HepG2 (cell line): ENCODE results near the gene LSM2. TPM values are rescaled to one million over a fixed set of nuclear protein-coding genes. Genes with fewer than 3 reads are reported as not detected.
A peak's percentile ranks its signal among the peaks of the same experiment; 100 is the strongest.

Experiments used
- MBNL3 ChIP-seq: fragments of 250-450 bp; sonication (Bioruptor Pico); conservative IDR thresholded peaks from 2 replicates; pipeline ENCODE4 v1.8.0; 2022; ENCODE audit warnings: mild to moderate bottlenecking, inconsistent platforms
- SMAD1 ChIP-seq: sonication (generic); formaldehyde crosslinking; IDR thresholded peaks from 2 replicates; pipeline ENCODE4 v1.4.0; 2020; ENCODE audit warnings: missing genetic modification reagents, low read depth, mild to moderate bottlenecking, borderline replicate concordance
- SSRP1 ChIP-seq: IDR thresholded peaks from 2 replicates; pipeline ENCODE4 v1.6.1; 2016; ENCODE audit warnings: control low read depth
- TRAFD1 ChIP-seq: sonication (generic); formaldehyde crosslinking; IDR thresholded peaks from 2 replicates; pipeline ENCODE4 v1.5.1; 2020; ENCODE audit warnings: missing genetic modification reagents, mild to moderate bottlenecking, borderline replicate concordance
- ZBTB46 ChIP-seq: sonication (generic); formaldehyde crosslinking; IDR thresholded peaks from 2 replicates; pipeline ENCODE4 v1.4.0; 2020; ENCODE audit warnings: mild to moderate bottlenecking, missing genetic modification reagents, borderline replicate concordance
- ZHX1 ChIP-seq: sonication (generic); formaldehyde crosslinking; IDR thresholded peaks from 2 replicates; pipeline ENCODE4 v1.8.1; 2022; ENCODE audit warnings: low read depth, mild to moderate bottlenecking, missing genetic modification reagents
- ZNF20 ChIP-seq: sonication (generic); formaldehyde crosslinking; IDR thresholded peaks from 2 replicates; pipeline ENCODE4 v1.4.0; 2020; ENCODE audit warnings: mild to moderate bottlenecking, moderate library complexity, missing genetic modification reagents
- ZNF296 ChIP-seq: sonication (generic); formaldehyde crosslinking; conservative IDR thresholded peaks from 2 replicates; pipeline ENCODE4 v1.5.0; 2020; ENCODE audit warnings: mild to moderate bottlenecking, missing genetic modification reagents
- ZNF503 ChIP-seq: sonication (generic); formaldehyde crosslinking; IDR thresholded peaks from 2 replicates; pipeline ENCODE4 v1.4.0; 2020; ENCODE audit warnings: missing genetic modification reagents
- ZNF510 ChIP-seq: sonication (generic); formaldehyde crosslinking; IDR thresholded peaks from 2 replicates; pipeline ENCODE4 v1.4.0; 2020; ENCODE audit warnings: low read depth, mild to moderate bottlenecking, missing genetic modification reagents
- ZNF574 ChIP-seq: sonication (generic); formaldehyde crosslinking; IDR thresholded peaks from 2 replicates; pipeline ENCODE4 v1.4.0; 2020; ENCODE audit warnings: missing genetic modification reagents
- ZNF615 ChIP-seq: sonication (generic); formaldehyde crosslinking; IDR thresholded peaks from 2 replicates; pipeline ENCODE4 v1.5.0; 2020; ENCODE audit warnings: mild to moderate bottlenecking, missing genetic modification reagents, borderline replicate concordance
- ZNF780A ChIP-seq: sonication (generic); formaldehyde crosslinking; IDR thresholded peaks from 2 replicates; pipeline ENCODE4 v1.8.0; 2022; ENCODE audit warnings: mild to moderate bottlenecking, missing genetic modification reagents, moderate library complexity
- polyA plus RNA-seq, 8 experiments: library from polyadenylated mRNA; depleted of rRNA in 3 of 8; stranded (reverse) in 7 of 8; unstranded in 1 of 8; fragments of >200 nt; fragmentation: Illumina TruSeq in 4 of 8; extraction: Trizol in 4 of 8; gene quantifications; 2 replicates each; pipeline versions ENCODE4 v1.2.1 to v1.2.3, GENCODE V29; 2011 to 2016; ENCODE audit warnings: low read depth in 4 of 8, missing spikeins in 1 of 8, mixed read lengths in 1 of 8; ENCODE audit not compliant: insufficient read depth in 1 of 8
- total RNA-seq, 5 experiments: library from RNA; depleted of rRNA; stranded (reverse); fragments of >200 nt; fragmentation: Illumina TruSeq; extraction: Trizol; gene quantifications; 2 replicates each; pipeline ENCODE4 v1.2.3, GENCODE V29; 2016; ENCODE audit warnings: low read depth in 1 of 5

Gene LSM2
- total and polyA plus RNA-seq, 2 of the 13 experiments (the other 11 are each of a cell fraction or from before 2014, with no cell fraction given), result 69.4 to 90.5 TPM

GRCh38 chr6:31834367-31835250 is 27.8 kb upstream of the LSM2 start (continued):
- TF ChIP-seq ZHX1 (CRISPR knock-in tag) (peak; percentile 77), ZBTB46 (CRISPR knock-in tag) (no peak), ZNF296 (CRISPR knock-in tag) (peak; percentile 72; the same call in 1 of the 2 replicates), ZNF574 (CRISPR knock-in tag) (peak; percentile 87), SMAD1 (CRISPR knock-in tag) (peak; percentile 63; the same call in 1 of the 2 replicates), SSRP1 (CRISPR knock-in tag) (peak; percentile 10; the same call in 1 of the 2 replicates), TRAFD1 (CRISPR knock-in tag) (0 out of 2 replicates have a peak, but pooled peaks have one; percentile 25), ZNF780A (CRISPR knock-in tag) (peak; percentile 40; the same call in 1 of the 2 replicates), ZNF510 (CRISPR knock-in tag) (0 out of 2 replicates have a peak, but pooled peaks have one; percentile 45), MBNL3 (no peak), ZNF20 (CRISPR knock-in tag) (peak; percentile 78; the same call in 1 of the 2 replicates), ZNF503 (CRISPR knock-in tag) (peak; percentile 78), ZNF615 (CRISPR knock-in tag) (no peak)
